ENCODE results near the gene SLF1. TPM values are rescaled to one million over a fixed set of nuclear protein-coding genes. Genes with fewer than 3 reads are reported as not detected.
A peak's percentile ranks its signal among the peaks of the same experiment; 100 is the strongest.

SLF1 gene
- total and polyA plus RNA-seq, 9 of the 15 experiments (the other 6 are each of a cell fraction or from before 2014, with no cell fraction given): 9.8 to 31.1 (median 16.3) TPM

DNA sequence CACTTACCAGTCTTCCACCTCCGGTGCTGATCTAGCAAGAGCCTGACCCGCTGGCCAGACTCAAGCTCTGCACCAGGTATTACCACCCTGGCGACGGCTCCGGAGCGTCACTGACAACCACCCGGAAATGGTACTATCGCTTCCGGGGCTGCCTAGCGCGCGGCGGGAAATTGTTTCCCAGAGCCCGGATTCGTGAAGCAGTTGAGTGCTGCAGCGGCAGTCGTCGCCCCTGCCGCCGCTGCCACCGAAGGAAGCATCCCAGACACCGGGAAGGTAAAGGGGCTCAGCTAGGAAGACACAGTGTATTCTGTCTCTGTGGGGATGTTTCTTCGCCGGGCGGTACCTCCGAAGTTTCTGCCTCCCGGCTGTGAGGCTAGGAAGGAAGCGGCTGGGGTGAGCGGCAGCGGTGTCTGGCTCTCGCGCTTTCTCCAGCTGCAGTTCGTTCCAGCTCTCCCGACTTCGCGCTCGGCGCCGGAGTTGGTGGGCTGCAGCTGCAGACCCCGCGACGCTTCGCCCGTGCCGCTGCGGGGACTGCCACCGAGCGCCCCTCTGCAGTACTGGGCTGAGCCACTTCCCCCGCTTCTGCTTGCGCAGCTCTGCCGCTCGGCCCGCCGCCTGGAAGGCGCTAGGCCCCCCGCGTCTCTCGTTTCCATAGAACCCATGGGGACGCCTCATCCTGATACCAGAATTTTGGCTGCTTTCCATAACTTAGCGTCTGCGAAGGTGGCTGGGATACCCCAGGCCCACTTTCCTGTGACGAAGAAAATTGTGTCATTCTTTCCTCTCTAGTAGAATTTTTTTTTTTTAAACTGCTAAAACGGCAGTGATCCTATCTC is at the start of gene SLF1, which contains the start of gene KIAA0825 (continued):
- TF ChIP-seq, protein P1, sequence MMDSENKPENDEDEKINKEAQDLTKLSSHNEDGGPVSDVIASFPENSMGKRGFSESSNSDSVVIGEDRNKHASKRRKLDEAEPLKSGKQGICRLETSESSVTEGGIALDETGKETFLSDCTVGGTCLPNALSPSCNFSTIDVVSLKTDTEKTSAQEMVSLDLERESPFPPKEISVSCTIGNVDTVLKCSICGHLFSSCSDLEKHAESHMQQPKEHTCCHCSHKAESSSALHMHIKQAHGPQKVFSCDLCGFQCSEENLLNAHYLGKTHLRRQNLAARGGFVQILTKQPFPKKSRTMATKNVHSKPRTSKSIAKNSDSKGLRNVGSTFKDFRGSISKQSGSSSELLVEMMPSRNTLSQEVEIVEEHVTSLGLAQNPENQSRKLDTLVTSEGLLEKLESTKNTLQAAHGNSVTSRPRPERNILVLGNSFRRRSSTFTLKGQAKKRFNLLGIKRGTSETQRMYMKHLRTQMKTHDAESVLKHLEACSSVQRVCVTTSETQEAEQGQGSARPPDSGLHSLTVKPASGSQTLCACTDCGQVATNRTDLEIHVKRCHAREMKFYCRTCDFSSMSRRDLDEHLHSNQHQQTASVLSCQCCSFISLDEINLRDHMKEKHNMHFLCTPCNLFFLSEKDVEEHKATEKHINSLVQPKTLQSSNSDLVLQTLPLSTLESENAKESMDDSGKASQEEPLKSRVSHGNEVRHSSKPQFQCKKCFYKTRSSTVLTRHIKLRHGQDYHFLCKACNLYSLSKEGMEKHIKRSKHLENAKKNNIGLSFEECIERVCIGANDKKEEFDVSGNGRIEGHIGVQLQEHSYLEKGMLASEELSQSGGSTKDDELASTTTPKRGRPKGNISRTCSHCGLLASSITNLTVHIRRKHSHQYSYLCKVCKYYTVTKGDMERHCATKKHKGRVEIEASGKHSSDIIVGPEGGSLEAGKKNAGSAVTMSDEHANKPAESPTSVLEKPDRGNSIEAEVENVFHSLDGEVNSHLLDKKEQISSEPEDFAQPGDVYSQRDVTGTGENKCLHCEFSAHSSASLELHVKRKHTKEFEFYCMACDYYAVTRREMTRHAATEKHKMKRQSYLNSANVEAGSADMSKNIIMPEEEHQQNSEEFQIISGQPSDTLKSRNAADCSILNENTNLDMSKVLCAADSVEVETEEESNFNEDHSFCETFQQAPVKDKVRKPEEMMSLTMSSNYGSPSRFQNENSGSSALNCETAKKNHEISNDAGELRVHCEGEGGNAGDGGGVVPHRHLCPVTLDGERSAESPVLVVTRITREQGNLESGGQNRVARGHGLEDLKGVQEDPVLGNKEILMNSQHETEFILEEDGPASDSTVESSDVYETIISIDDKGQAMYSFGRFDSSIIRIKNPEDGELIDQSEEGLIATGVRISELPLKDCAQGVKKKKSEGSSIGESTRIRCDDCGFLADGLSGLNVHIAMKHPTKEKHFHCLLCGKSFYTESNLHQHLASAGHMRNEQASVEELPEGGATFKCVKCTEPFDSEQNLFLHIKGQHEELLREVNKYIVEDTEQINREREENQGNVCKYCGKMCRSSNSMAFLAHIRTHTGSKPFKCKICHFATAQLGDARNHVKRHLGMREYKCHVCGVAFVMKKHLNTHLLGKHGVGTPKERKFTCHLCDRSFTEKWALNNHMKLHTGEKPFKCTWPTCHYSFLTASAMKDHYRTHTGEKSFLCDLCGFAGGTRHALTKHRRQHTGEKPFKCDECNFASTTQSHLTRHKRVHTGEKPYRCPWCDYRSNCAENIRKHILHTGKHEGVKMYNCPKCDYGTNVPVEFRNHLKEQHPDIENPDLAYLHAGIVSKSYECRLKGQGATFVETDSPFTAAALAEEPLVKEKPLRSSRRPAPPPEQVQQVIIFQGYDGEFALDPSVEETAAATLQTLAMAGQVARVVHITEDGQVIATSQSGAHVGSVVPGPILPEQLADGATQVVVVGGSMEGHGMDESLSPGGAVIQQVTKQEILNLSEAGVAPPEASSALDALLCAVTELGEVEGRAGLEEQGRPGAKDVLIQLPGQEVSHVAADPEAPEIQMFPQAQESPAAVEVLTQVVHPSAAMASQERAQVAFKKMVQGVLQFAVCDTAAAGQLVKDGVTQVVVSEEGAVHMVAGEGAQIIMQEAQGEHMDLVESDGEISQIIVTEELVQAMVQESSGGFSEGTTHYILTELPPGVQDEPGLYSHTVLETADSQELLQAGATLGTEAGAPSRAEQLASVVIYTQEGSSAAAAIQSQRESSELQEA (IDR thresholded peaks at IDR 0.05; ENCODE audit: low read depth): no peak
- TF ChIP-seq ZNF436 (CRISPR knock-in tag; IDR thresholded peaks at IDR 0.05) (no peak), STAT5A (IDR thresholded peaks at IDR 0.05; ENCODE audit: borderline replicate concordance, low read length) (no peak), NFE2 (IDR thresholded peaks at IDR 0.05; ENCODE audit: low read depth) (no peak), CEBPB (tag; IDR thresholded peaks at IDR 0.05) (no peak), ZNF696 (CRISPR knock-in tag; conservative IDR thresholded peaks at IDR 0.05) (no peak), POLR2H (tag; IDR thresholded peaks at IDR 0.05; ENCODE audit: low read depth) (no peak), ZNF431 (CRISPR knock-in tag; IDR thresholded peaks at IDR 0.05) (no peak), ZNF695 (CRISPR knock-in tag; IDR thresholded peaks at IDR 0.05) (no peak), NCOR1 (IDR thresholded peaks at IDR 0.05) (no peak), RCOR1 (IDR thresholded peaks at IDR 0.05; ENCODE audit: borderline replicate concordance in 1 of 2, low read depth in 2 of 2, low read length in 2 of 2) (0 out of 4 replicates have a peak, but pooled peaks of 1 of the 2 experiments have one; percentile 21), ZNF124 (CRISPR knock-in tag; IDR thresholded peaks at IDR 0.05) (no peak)

Data from K562 (cell line).